Measurements from ENCODE around the gene FAM53A.

The FAM53A gene

DNA sequence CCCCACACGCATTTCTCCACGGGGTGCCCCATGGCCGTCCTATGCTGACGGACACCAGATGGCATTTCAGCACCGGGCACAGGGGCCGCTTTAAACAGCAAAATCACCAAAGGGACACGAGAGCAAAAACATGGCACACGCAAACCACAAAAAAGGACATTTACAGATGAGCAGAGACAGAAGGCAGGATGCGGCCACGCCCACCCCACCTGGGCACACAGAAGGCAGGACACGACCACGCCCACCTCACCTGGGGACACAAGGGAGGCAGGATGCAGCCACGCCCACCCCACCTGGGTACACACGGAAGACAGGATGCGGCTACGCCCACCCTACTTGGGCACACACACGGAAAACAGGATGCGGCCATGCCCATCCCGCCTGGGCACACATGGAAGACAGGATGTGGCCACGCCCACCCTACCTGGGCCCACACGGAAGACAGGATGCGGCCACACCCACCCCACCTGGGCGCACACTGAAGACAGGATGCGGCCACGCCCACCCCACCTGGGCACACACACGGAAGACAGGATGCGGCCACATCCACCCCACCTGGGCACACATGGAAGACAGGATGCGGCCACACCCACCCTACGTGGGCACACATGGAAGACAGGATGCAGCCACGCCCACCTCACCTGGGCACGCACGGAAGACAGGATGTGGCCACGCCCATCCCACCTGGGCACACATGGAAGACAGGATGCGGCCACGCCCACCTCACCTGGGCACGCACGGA is 69.1 kb downstream of the FAM53A start:
- no peak overlapping the region for H2BK15ac ChIP-seq (ENCODE audit: low read depth, poor library complexity, severe bottlenecking)
- no peak overlapping the region for H2AFZ ChIP-seq (ENCODE audit: low read depth, low read length)
- no peak overlapping the region for H3K14ac ChIP-seq (ENCODE audit: low read length in 2 of 2)
- 86% methylated on average over 37 of the region's 37 CpGs for WGBS
- H3K4ac ChIP-seq (ENCODE audit: low read depth in 1 of 2, low read length in 2 of 2) = no peak overlapping the region
- no peak overlapping the region for H3K4me2 ChIP-seq (ENCODE audit: low read length, poor library complexity, severe bottlenecking)
- no peak overlapping the region for H3K18ac ChIP-seq (ENCODE audit: low read depth in 1 of 2, low read length in 2 of 2)
- H3K9ac ChIP-seq (ENCODE audit: low read length) = no peak overlapping the region
- H3K27me3 ChIP-seq (ENCODE audit: control insufficient read depth in 1 of 2, insufficient read depth in 1 of 2, low read length in 2 of 2) = peaks cover 3 to 20% of the 10 kb centered on the region in 2 experiments
- no peak overlapping the region for H3K23ac ChIP-seq (ENCODE audit: low read length in 2 of 2)
- no peak overlapping the region for H2BK120ac ChIP-seq (ENCODE audit: low read depth, low read length)
- no peak overlapping the region for H3K27ac ChIP-seq (ENCODE audit: low read length, poor library complexity, severe bottlenecking)
- no peak overlapping the region for H2BK5ac ChIP-seq (ENCODE audit: low read depth, low read length, poor library complexity, severe bottlenecking)
- peaks cover 4% of the 10 kb centered on the region for H3K9me3 ChIP-seq (ENCODE audit: control insufficient read depth, low read length)
- H2BK12ac ChIP-seq (ENCODE audit: low read length in 2 of 2) = no peak overlapping the region
- H3K79me1 ChIP-seq (replicated peaks; ENCODE audit: low read length, poor library complexity, severe bottlenecking) = no peaks in the 10 kb centered on the region
- DNase-seq = no peak
- peaks cover 2% of the 10 kb centered on the region for H3K4me1 ChIP-seq (ENCODE audit: control insufficient read depth, insufficient read depth, low read depth, low read length)
- H3K4me3 ChIP-seq (ENCODE audit: insufficient read depth in 1 of 2, low read depth in 1 of 2, low read length in 2 of 2) = peak overlapping the region in 1 of 2 experiments; percentile 20
- H4K91ac ChIP-seq (ENCODE audit: low read length) = no peak overlapping the region
- H3K36me3 ChIP-seq (ENCODE audit: control insufficient read depth in 1 of 2, insufficient read depth in 2 of 2, low read depth in 1 of 2, low read length in 2 of 2) = peaks cover 0 to 4% of the 10 kb centered on the region in 2 experiments
- H4K8ac ChIP-seq (ENCODE audit: low read length) = peak overlapping the region; percentile 59
- no peak overlapping the region for H2AK5ac ChIP-seq (ENCODE audit: low read length, severe bottlenecking)

DNA sequence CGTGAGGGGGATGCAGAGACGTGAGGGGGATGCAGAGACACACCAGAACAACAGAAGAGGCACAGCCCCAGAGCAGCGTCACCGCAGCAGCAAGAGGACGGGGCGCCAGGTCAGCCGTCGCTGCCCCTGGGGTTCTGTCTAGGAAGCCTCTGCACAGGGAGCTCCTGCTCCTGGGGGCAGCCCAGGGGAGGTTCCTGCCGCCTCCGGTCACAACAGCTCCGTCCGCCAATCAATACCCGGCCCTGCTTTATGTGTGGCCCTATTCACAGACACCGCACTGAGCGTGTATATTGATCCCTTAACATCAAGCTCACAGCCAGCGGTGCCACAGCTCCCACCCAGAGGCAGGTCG is 69.6 kb downstream of the FAM53A start:
- H3K4me3 ChIP-seq (ENCODE audit: insufficient read depth in 1 of 2, low read depth in 1 of 2, low read length in 2 of 2) = no peak overlapping the region
- no peak overlapping the region for H3K4ac ChIP-seq (ENCODE audit: low read depth in 1 of 2, low read length in 2 of 2)
- H3K18ac ChIP-seq (ENCODE audit: low read depth in 1 of 2, low read length in 2 of 2) = no peak overlapping the region
- no peak overlapping the region for H3K4me2 ChIP-seq (ENCODE audit: low read length, poor library complexity, severe bottlenecking)
- no peak overlapping the region for H3K23ac ChIP-seq (ENCODE audit: low read length in 2 of 2)
- H3K79me1 ChIP-seq (replicated peaks; ENCODE audit: low read length, poor library complexity, severe bottlenecking) = no peaks in the 10 kb centered on the region
- no peak overlapping the region for H4K8ac ChIP-seq (ENCODE audit: low read length)
- peaks cover 2% of the 10 kb centered on the region for H3K4me1 ChIP-seq (ENCODE audit: control insufficient read depth, insufficient read depth, low read depth, low read length)
- no peak overlapping the region for H3K27ac ChIP-seq (ENCODE audit: low read length, poor library complexity, severe bottlenecking)
- DNase-seq = no peak
- H2BK120ac ChIP-seq (ENCODE audit: low read depth, low read length) = no peak overlapping the region
- 89% methylated on average over 17 of the region's 17 CpGs for WGBS
- H2AK5ac ChIP-seq (ENCODE audit: low read length, severe bottlenecking) = no peak overlapping the region
- no peak overlapping the region for H4K91ac ChIP-seq (ENCODE audit: low read length)
- peaks cover 4% of the 10 kb centered on the region for H3K9me3 ChIP-seq (ENCODE audit: control insufficient read depth, low read length)
- H2BK5ac ChIP-seq (ENCODE audit: low read depth, low read length, poor library complexity, severe bottlenecking) = no peak overlapping the region
- H2BK12ac ChIP-seq (ENCODE audit: low read length in 2 of 2) = no peak overlapping the region
- H3K27me3 ChIP-seq (ENCODE audit: control insufficient read depth in 1 of 2, insufficient read depth in 1 of 2, low read length in 2 of 2) = peaks cover 3 to 20% of the 10 kb centered on the region in 2 experiments
- H2AFZ ChIP-seq (ENCODE audit: low read depth, low read length) = no peak overlapping the region
- H3K14ac ChIP-seq (ENCODE audit: low read length in 2 of 2) = no peak overlapping the region
- peaks cover 0 to 4% of the 10 kb centered on the region in 2 experiments for H3K36me3 ChIP-seq (ENCODE audit: control insufficient read depth in 1 of 2, insufficient read depth in 2 of 2, low read depth in 1 of 2, low read length in 2 of 2)
- no peak overlapping the region for H3K9ac ChIP-seq (ENCODE audit: low read length)
- no peak overlapping the region for H2BK15ac ChIP-seq (ENCODE audit: low read depth, poor library complexity, severe bottlenecking)

DNA sequence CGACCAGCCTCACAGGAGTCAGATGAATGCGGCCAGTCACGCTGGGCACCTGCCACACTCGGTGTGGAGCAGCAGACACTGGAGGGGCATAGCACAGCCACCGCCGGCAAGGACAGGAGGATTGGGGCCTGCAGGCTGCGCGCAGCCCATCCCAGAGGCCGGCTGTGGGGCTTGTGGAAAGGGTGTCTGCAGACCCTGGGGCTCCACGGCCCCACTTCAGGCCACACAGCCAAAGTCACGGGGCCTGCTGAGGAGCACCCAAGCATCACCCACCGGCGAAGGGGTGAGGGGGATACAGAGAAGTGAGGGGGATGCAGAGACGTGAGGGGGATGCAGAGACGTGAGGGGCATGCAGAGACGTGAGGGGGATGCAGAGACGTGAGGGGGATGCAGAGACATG is 70.1 kb downstream of the FAM53A start:
- no peak overlapping the region for H3K14ac ChIP-seq (ENCODE audit: low read length in 2 of 2)
- H3K18ac ChIP-seq (ENCODE audit: low read depth in 1 of 2, low read length in 2 of 2) = no peak overlapping the region
- H3K27ac ChIP-seq (ENCODE audit: low read length, poor library complexity, severe bottlenecking) = no peak overlapping the region
- H3K4me2 ChIP-seq (ENCODE audit: low read length, poor library complexity, severe bottlenecking) = no peak overlapping the region
- H2AFZ ChIP-seq (ENCODE audit: low read depth, low read length) = no peak overlapping the region
- H4K8ac ChIP-seq (ENCODE audit: low read length) = no peak overlapping the region
- no peak overlapping the region for H4K91ac ChIP-seq (ENCODE audit: low read length)
- no peak overlapping the region for H3K4me3 ChIP-seq (ENCODE audit: insufficient read depth in 1 of 2, low read depth in 1 of 2, low read length in 2 of 2)
- H3K9ac ChIP-seq (ENCODE audit: low read length) = no peak overlapping the region
- H3K4me1 ChIP-seq (ENCODE audit: control insufficient read depth, insufficient read depth, low read depth, low read length) = peaks cover 2% of the 10 kb centered on the region
- no peak for DNase-seq
- peaks cover 4% of the 10 kb centered on the region for H3K9me3 ChIP-seq (ENCODE audit: control insufficient read depth, low read length)
- no peak overlapping the region for H3K4ac ChIP-seq (ENCODE audit: low read depth in 1 of 2, low read length in 2 of 2)
- peaks cover 3 to 20% of the 10 kb centered on the region in 2 experiments for H3K27me3 ChIP-seq (ENCODE audit: control insufficient read depth in 1 of 2, insufficient read depth in 1 of 2, low read length in 2 of 2)
- H3K79me1 ChIP-seq (replicated peaks; ENCODE audit: low read length, poor library complexity, severe bottlenecking) = no peaks in the 10 kb centered on the region
- no peak overlapping the region for H2AK5ac ChIP-seq (ENCODE audit: low read length, severe bottlenecking)
- H3K36me3 ChIP-seq (ENCODE audit: control insufficient read depth in 1 of 2, insufficient read depth in 2 of 2, low read depth in 1 of 2, low read length in 2 of 2) = peaks cover 0 to 4% of the 10 kb centered on the region in 2 experiments
- H2BK120ac ChIP-seq (ENCODE audit: low read depth, low read length) = no peak overlapping the region
- H2BK5ac ChIP-seq (ENCODE audit: low read depth, low read length, poor library complexity, severe bottlenecking) = no peak overlapping the region
- no peak overlapping the region for H2BK12ac ChIP-seq (ENCODE audit: low read length in 2 of 2)
- 95% methylated on average over 17 of the region's 17 CpGs for WGBS
- no peak overlapping the region for H3K23ac ChIP-seq (ENCODE audit: low read length in 2 of 2)
- H2BK15ac ChIP-seq (ENCODE audit: low read depth, poor library complexity, severe bottlenecking) = no peak overlapping the region

DNA sequence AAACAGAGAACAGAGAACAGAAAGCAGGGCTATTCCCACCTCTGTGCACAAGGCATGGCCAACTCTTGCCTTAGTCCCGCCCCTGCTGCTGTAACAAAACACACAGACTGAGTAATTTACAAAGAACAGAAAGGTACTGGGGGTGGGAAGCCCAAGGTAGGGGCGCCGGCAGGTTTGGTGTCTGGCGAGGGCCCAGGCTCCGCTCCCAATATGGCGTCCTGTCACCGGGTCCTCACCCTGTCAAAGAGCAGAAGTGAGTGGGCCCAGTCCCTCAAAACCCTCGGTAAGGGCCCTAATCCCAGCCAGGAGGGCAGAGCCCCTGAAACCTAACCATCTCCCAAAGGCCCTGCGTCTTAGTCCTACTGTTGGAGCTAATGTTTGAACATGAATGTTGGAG is 71.0 kb downstream of the FAM53A start:
- H3K4me3 ChIP-seq (ENCODE audit: insufficient read depth in 1 of 2, low read depth in 1 of 2, low read length in 2 of 2) = no peak overlapping the region
- H3K23ac ChIP-seq (ENCODE audit: low read length in 2 of 2) = no peak overlapping the region
- H3K9me3 ChIP-seq (ENCODE audit: control insufficient read depth, low read length) = peaks cover 4% of the 10 kb centered on the region
- no peak overlapping the region for H3K27ac ChIP-seq (ENCODE audit: low read length, poor library complexity, severe bottlenecking)
- peaks cover 3 to 24% of the 10 kb centered on the region in 2 experiments for H3K27me3 ChIP-seq (ENCODE audit: control insufficient read depth in 1 of 2, insufficient read depth in 1 of 2, low read length in 2 of 2)
- H3K4me1 ChIP-seq (ENCODE audit: control insufficient read depth, insufficient read depth, low read depth, low read length) = peaks cover 2% of the 10 kb centered on the region
- H2BK12ac ChIP-seq (ENCODE audit: low read length in 2 of 2) = no peak overlapping the region
- no peak overlapping the region for H2BK120ac ChIP-seq (ENCODE audit: low read depth, low read length)
- no peak overlapping the region for H4K91ac ChIP-seq (ENCODE audit: low read length)
- H3K4ac ChIP-seq (ENCODE audit: low read depth in 1 of 2, low read length in 2 of 2) = no peak overlapping the region
- H3K9ac ChIP-seq (ENCODE audit: low read length) = no peak overlapping the region
- no peak overlapping the region for H2AK5ac ChIP-seq (ENCODE audit: low read length, severe bottlenecking)
- H2BK5ac ChIP-seq (ENCODE audit: low read depth, low read length, poor library complexity, severe bottlenecking) = no peak overlapping the region
- H4K8ac ChIP-seq (ENCODE audit: low read length) = no peak overlapping the region
- no peak overlapping the region for H2AFZ ChIP-seq (ENCODE audit: low read depth, low read length)
- no peak overlapping the region for H3K18ac ChIP-seq (ENCODE audit: low read depth in 1 of 2, low read length in 2 of 2)
- H3K4me2 ChIP-seq (ENCODE audit: low read length, poor library complexity, severe bottlenecking) = no peak overlapping the region
- 76% methylated on average over 9 of the region's 9 CpGs for WGBS
- no peak for DNase-seq
- H2BK15ac ChIP-seq (ENCODE audit: low read depth, poor library complexity, severe bottlenecking) = no peak overlapping the region
- no peak overlapping the region for H3K14ac ChIP-seq (ENCODE audit: low read length in 2 of 2)
- peaks cover 0 to 4% of the 10 kb centered on the region in 2 experiments for H3K36me3 ChIP-seq (ENCODE audit: control insufficient read depth in 1 of 2, insufficient read depth in 2 of 2, low read depth in 1 of 2, low read length in 2 of 2)
- no peaks in the 10 kb centered on the region for H3K79me1 ChIP-seq (replicated peaks; ENCODE audit: low read length, poor library complexity, severe bottlenecking)
